HG02943 (cell line): ENCODE measurements around the gene NLRP11.

ENCODE experiments used
- ATAC-seq: cut with Tn5 transposase; IDR thresholded peaks from one replicate; pipeline ENCODE4 v1.9.1; 2021; ENCODE audit warnings: mild to moderate bottlenecking, low read depth, moderate library complexity; ENCODE audit not compliant: unreplicated experiment

NLRP11 gene

GRCh38 chr19:55831846-55832245 lies at the start of gene NLRP11:
TSS of gene NLRP11 (minus strand) at chr19:55831999. CDS start at chr19:55818174, 13,825 bp downstream.
- ATAC-seq = no peak

GRCh38 chr19:55877211-55877610 lies 45.4 kb upstream of the NLRP11 start:
- ATAC-seq = no peak

- no peak for ATAC-seq
Observed at GRCh38 chr19:55870736-55871135, 38.9 kb upstream of the NLRP11 start.

GRCh38 chr19:55867101-55867500 lies 35.3 kb upstream of the NLRP11 start:
- ATAC-seq = no peak

- no peak for ATAC-seq
Observed at GRCh38 chr19:55866521-55866920, 34.7 kb upstream of the NLRP11 start.

- no peak for ATAC-seq
Observed at GRCh38 chr19:55858969-55859368, 27.2 kb upstream of the NLRP11 start.

GRCh38 chr19:55858401-55858800 lies 26.6 kb upstream of the NLRP11 start:
- ATAC-seq = no peak

GRCh38 chr19:55857974-55858373 lies 26.2 kb upstream of the NLRP11 start:
- no peak for ATAC-seq

- ATAC-seq = no peak
Observed at GRCh38 chr19:55857149-55857548, 25.4 kb upstream of the NLRP11 start.

- no peak for ATAC-seq
Observed at GRCh38 chr19:55855160-55855559, 23.4 kb upstream of the NLRP11 start.

GRCh38 chr19:55838906-55839305 lies 7.1 kb upstream of the NLRP11 start:
- no peak for ATAC-seq

GRCh38 chr19:55838251-55838650 lies 6.5 kb upstream of the NLRP11 start:
- no peak for ATAC-seq

GRCh38 chr19:55836340-55836739 lies 4.5 kb upstream of the NLRP11 start, which contains the start of gene NLRP4:
TSS of gene NLRP4 (plus strand) at chr19:55836540. CDS start at chr19:55852081, 15,541 bp downstream.
- no peak for ATAC-seq

- no peak for ATAC-seq
Observed at GRCh38 chr19:55832676-55833075, 877 bp upstream of the NLRP11 start.

- ATAC-seq = no peak
Observed at GRCh38 chr19:55830656-55831055, 1.1 kb downstream of the NLRP11 start.

- no peak for ATAC-seq
Observed at GRCh38 chr19:55820037-55820436, 11.8 kb downstream of the NLRP11 start.

- no peak for ATAC-seq
Observed at GRCh38 chr19:55813906-55814305, 17.9 kb downstream of the NLRP11 start.

GRCh38 chr19:55812449-55812848 lies 19.4 kb downstream of the NLRP11 start:
- ATAC-seq = no peak

GRCh38 chr19:55811340-55811739 lies 20.5 kb downstream of the NLRP11 start:
- ATAC-seq = no peak

GRCh38 chr19:55809381-55810058 lies 22.3 kb downstream of the NLRP11 start:
- ATAC-seq = no peak

- ATAC-seq = no peak
Observed at GRCh38 chr19:55802281-55802680, 29.5 kb downstream of the NLRP11 start.

GRCh38 chr19:55801416-55801815 lies 30.4 kb downstream of the NLRP11 start:
- ATAC-seq = no peak

- ATAC-seq = no peak
Observed at GRCh38 chr19:55795021-55795420, 36.8 kb downstream of the NLRP11 start.
